Neural progenitor cell (in vitro differentiated cells): ENCODE measurements around the gene CAMKMT. TPM values are rescaled to one million over a fixed set of nuclear protein-coding genes. Genes with fewer than 3 reads are reported as not detected.

Experiments
- DNase-seq: peaks from one replicate; pipeline ENCODE4 v3.0.0-alpha.2; 2016; ENCODE audit warnings: low spot score
- H2AFZ ChIP-seq: fragments of 200-600 bp; sonication (generic); replicated peaks from 2 replicates; pipeline ENCODE4 v1.6.1; 2016; ENCODE audit warnings: antibody characterized with exemption
- H3F3A ChIP-seq: fragments of 200-600 bp; sonication (generic); 2 replicates; pipeline ENCODE4 v1.6.1; 2016; ENCODE audit warnings: antibody characterized with exemption, low read depth
- H3K27ac ChIP-seq: fragments of 200-600 bp; sonication (generic); 2 replicates; pipeline ENCODE4 v1.5.1; 2016; ENCODE audit warnings: mild to moderate bottlenecking
- H3K27me3 ChIP-seq: fragments of 200-600 bp; sonication (generic); 2 replicates; pipeline ENCODE4 v1.6.1; 2016; ENCODE audit warnings: mild to moderate bottlenecking, moderate library complexity
- H3K36me3 ChIP-seq: fragments of 200-600 bp; sonication (generic); 2 replicates; pipeline ENCODE4 v1.5.1; 2016
- H3K4me1 ChIP-seq: fragments of 200-600 bp; sonication (generic); 2 replicates; pipeline ENCODE4 v1.6.1; 2016; ENCODE audit warnings: mixed run types
- H3K4me2 ChIP-seq: fragments of 200-600 bp; sonication (generic); 2 replicates; pipeline ENCODE4 v1.6.1; 2016
- H3K4me3 ChIP-seq: fragments of 200-600 bp; sonication (generic); 2 replicates; pipeline ENCODE4 v1.5.1; 2016
- H3K79me2 ChIP-seq: fragments of 200-600 bp; sonication (generic); 2 replicates; pipeline ENCODE4 v1.6.1; 2016; ENCODE audit warnings: low read depth
- H3K9ac ChIP-seq: fragments of 200-600 bp; sonication (generic); 2 replicates; pipeline ENCODE4 v1.6.1; 2016
- H3K9me3 ChIP-seq: fragments of 200-600 bp; sonication (generic); 2 replicates; pipeline ENCODE4 v1.5.1; 2016; ENCODE audit warnings: low read depth
- H4K20me1 ChIP-seq: fragments of 200-600 bp; sonication (generic); 2 replicates; pipeline ENCODE4 v1.6.1; 2016; ENCODE audit warnings: low read depth
- H3K27ac Mint-ChIP-seq: 3 replicates; pipeline ENCODE4 v1.8.0; 2021; ENCODE audit warnings: mixed read lengths
- H3K27me3 Mint-ChIP-seq: 2 replicates; pipeline ENCODE4 v1.8.0; 2022; ENCODE audit warnings: low read depth, mild to moderate bottlenecking, inconsistent platforms, moderate library complexity, mixed read lengths; ENCODE audit not compliant: insufficient read depth
- H3K36me3 Mint-ChIP-seq: 3 replicates; pipeline ENCODE4 v1.8.0; 2021; ENCODE audit warnings: mixed read lengths
- H3K4me1 Mint-ChIP-seq: 3 replicates; pipeline ENCODE4 v1.8.0; 2021; ENCODE audit warnings: mixed read lengths
- H3K4me3 Mint-ChIP-seq: 3 replicates; pipeline ENCODE4 v1.8.0; 2021; ENCODE audit warnings: mild to moderate bottlenecking, moderate library complexity, mixed read lengths
- H3K9me3 Mint-ChIP-seq: 3 replicates; pipeline ENCODE4 v1.8.0; 2020; ENCODE audit warnings: mixed read lengths
- EZH2 ChIP-seq: fragments of 200-600 bp; sonication (generic); IDR thresholded peaks from 2 replicates; pipeline ENCODE4 v1.6.1; 2017; ENCODE audit warnings: antibody characterized with exemption, mild to moderate bottlenecking, moderate library complexity
- EZH2phosphoT487 ChIP-seq: fragments of 200-600 bp; sonication (generic); IDR thresholded peaks from 2 replicates; pipeline ENCODE4 v1.6.1; 2017; ENCODE audit warnings: antibody characterized with exemption
- total RNA-seq: library from RNA; depleted of rRNA; stranded (reverse); fragments of >200 nt; gene quantifications from 2 replicates; pipeline ENCODE4 v1.2.3, GENCODE V29; 2015; ENCODE audit warnings: low replicate concordance
- TF ChIP-seq, protein P1 (sequence below): fragments of 200-600 bp; sonication (generic); IDR thresholded peaks from 2 replicates; pipeline ENCODE4 v1.5.1; 2017; ENCODE audit warnings: antibody characterized with exemption, mild to moderate bottlenecking

The CAMKMT gene
- total RNA-seq, 1 donor from 2014 or later: 28.5 TPM

DNA sequence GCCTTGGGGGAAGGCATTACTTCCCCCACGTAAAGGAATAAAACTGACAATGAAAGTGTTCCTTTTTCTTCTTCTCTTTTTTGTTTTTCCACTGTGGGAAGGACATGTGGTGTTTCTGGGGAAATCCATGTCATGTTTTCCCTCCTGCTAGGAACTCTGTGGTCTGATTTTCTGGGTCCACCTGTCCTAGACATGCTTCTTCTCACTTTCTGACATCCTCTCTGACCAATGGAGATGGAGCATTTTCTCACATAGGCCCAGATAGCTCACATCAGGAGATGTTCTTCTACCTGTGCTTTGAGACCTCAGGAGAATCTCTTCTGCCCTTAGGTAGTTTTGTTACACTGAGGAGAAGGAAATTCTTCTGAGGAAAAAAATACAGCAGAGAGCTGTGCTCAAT is 327.8 kb downstream of the CAMKMT start:
- H3F3A ChIP-seq: no peaks in the 10 kb centered on the region
- peaks cover 12% of the 10 kb centered on the region for H3K4me1 ChIP-seq
- H3K79me2 ChIP-seq: no peaks in the 10 kb centered on the region
- Mint-ChIP-seq H3K4me1 (no peaks in the 10 kb centered on the region), H3K4me3 (no peak overlapping the region), H3K27me3 (peaks cover 2% of the 10 kb centered on the region), H3K27ac (no peak overlapping the region), H3K9me3 (no peaks in the 10 kb centered on the region), H3K36me3 (no peaks in the 10 kb centered on the region)
- H3K4me2 ChIP-seq: no peak overlapping the region
- no peaks in the 10 kb centered on the region for H3K36me3 ChIP-seq
- no peaks in the 10 kb centered on the region for H3K9me3 ChIP-seq
- H3K9ac ChIP-seq: no peak overlapping the region
- no peak overlapping the region for H3K4me3 ChIP-seq
- TF ChIP-seq EZH2phosphoT487: no peak
- no peaks in the 10 kb centered on the region for H3K27me3 ChIP-seq
- no peak overlapping the region for H2AFZ ChIP-seq
- H3K27ac ChIP-seq: no peak overlapping the region
- H4K20me1 ChIP-seq: no peaks in the 10 kb centered on the region
- DNase-seq: no peak

DNA sequence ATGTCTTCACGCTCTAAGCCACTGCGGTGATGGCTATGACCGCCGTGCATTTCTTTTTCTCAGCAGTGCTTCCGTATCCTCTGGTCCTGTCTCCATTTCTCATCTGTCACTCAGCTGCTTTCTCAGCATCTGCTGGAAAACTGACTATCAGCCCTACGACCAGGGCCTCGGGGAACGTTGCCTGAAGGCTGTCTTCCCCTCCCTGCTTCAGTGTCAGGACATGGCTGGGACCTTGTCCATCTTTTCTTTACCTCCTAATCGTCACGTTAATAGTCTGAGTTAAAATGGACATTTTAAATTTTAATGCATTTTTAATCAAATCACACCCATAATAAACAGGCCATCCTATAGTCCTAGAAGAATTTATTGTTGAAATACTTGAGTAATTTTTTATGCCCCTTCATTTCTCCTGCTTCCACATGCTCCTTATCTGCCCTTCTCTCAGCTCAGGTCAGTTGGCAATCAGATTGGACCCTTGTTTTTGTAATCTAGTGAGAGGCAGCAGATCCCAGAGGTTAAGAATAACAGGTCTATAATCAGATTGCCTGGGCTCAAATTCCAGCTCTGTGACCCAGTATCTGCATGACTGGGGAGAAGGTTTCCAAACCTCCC is 329.5 kb downstream of the CAMKMT start:
- no peak for DNase-seq

DNA sequence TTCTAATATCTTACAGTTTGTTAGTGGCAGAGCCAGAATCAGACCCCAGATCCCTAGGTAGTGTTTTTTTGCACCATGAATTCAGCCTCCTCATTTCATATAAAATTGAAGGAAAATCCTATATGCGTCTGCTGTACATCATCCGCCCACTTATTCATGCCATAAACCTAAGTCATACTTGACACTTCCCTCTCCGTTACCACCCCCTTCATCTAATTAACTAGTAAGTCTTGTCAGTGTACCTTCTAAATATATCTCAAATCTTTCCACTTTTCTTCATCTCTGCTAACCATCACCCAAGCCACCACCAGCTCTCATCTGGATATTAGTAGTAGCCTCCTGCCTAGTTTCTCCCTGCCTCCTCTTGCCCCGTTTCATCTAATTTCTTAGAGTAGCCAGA is 331.1 kb downstream of the CAMKMT start:
- H3K27ac Mint-ChIP-seq: no peak overlapping the region
- Histone ChIP-seq H4K20me1 (no peaks in the 10 kb centered on the region), H3K36me3 (no peaks in the 10 kb centered on the region), H3K4me3 (no peak overlapping the region), H2AFZ (no peak overlapping the region), H3K4me1 (peaks cover 14% of the 10 kb centered on the region), H3K4me2 (no peak overlapping the region), H3K79me2 (no peaks in the 10 kb centered on the region), H3K9ac (no peak overlapping the region), H3K27ac (no peak overlapping the region), H3K9me3 (no peaks in the 10 kb centered on the region), H3K27me3 (no peaks in the 10 kb centered on the region), H3F3A (no peaks in the 10 kb centered on the region)
- peaks cover 2% of the 10 kb centered on the region for H3K27me3 Mint-ChIP-seq
- TF ChIP-seq EZH2phosphoT487: no peak
- TF ChIP-seq EZH2: no peak
- TF ChIP-seq, protein P1, sequence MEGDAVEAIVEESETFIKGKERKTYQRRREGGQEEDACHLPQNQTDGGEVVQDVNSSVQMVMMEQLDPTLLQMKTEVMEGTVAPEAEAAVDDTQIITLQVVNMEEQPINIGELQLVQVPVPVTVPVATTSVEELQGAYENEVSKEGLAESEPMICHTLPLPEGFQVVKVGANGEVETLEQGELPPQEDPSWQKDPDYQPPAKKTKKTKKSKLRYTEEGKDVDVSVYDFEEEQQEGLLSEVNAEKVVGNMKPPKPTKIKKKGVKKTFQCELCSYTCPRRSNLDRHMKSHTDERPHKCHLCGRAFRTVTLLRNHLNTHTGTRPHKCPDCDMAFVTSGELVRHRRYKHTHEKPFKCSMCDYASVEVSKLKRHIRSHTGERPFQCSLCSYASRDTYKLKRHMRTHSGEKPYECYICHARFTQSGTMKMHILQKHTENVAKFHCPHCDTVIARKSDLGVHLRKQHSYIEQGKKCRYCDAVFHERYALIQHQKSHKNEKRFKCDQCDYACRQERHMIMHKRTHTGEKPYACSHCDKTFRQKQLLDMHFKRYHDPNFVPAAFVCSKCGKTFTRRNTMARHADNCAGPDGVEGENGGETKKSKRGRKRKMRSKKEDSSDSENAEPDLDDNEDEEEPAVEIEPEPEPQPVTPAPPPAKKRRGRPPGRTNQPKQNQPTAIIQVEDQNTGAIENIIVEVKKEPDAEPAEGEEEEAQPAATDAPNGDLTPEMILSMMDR: no peak
- no peak overlapping the region for H3K4me3 Mint-ChIP-seq
- H3K9me3 Mint-ChIP-seq: no peaks in the 10 kb centered on the region
- no peak for DNase-seq
- no peaks in the 10 kb centered on the region for H3K36me3 Mint-ChIP-seq
- H3K4me1 Mint-ChIP-seq: no peaks in the 10 kb centered on the region

More for the DNA sequence above, 329.5 kb downstream of the CAMKMT start:
- H3K9me3 ChIP-seq: no peaks in the 10 kb centered on the region
- no peaks in the 10 kb centered on the region for H3K9me3 Mint-ChIP-seq
- H4K20me1 ChIP-seq: no peaks in the 10 kb centered on the region
- no peak for TF ChIP-seq EZH2
- no peak for TF ChIP-seq EZH2phosphoT487
- TF ChIP-seq, protein P1: no peak
- peaks cover 2% of the 10 kb centered on the region for H3K27me3 Mint-ChIP-seq
- peaks cover 7% of the 10 kb centered on the region for H3K4me1 ChIP-seq
- no peaks in the 10 kb centered on the region for H3K36me3 Mint-ChIP-seq
- no peak overlapping the region for H3K4me3 Mint-ChIP-seq
- H3K9ac ChIP-seq: no peak overlapping the region
- H3K36me3 ChIP-seq: no peaks in the 10 kb centered on the region
- H3F3A ChIP-seq: no peaks in the 10 kb centered on the region
- H3K4me3 ChIP-seq: no peak overlapping the region
- H3K27ac Mint-ChIP-seq: no peak overlapping the region
- H3K4me2 ChIP-seq: no peak overlapping the region
- no peak overlapping the region for H2AFZ ChIP-seq
- no peaks in the 10 kb centered on the region for H3K27me3 ChIP-seq
- H3K79me2 ChIP-seq: no peaks in the 10 kb centered on the region
- no peak overlapping the region for H3K27ac ChIP-seq
- no peaks in the 10 kb centered on the region for H3K4me1 Mint-ChIP-seq

DNA sequence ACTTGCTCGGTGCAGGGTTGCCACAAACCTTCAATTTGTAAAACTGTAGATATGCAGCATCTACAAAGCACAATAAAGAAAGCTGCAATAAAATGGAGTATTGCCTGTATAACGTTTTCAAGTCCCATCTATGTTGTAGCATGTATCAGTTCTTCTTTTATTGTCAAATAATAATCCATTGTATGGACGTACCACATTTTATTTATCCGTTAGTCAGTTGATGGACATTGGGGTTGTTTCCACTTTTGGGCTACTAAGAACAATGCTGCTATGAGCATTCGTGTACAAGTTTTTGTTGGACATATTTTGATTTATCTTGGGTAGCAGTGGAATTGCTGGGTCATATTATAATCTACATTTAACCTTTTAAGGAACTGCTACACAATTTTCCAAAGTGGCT is 339.1 kb downstream of the CAMKMT start:
- peaks cover 28% of the 10 kb centered on the region for H3F3A ChIP-seq
- Mint-ChIP-seq H3K27ac (no peak overlapping the region), H3K4me1 (peaks cover 15% of the 10 kb centered on the region), H3K4me3 (no peak overlapping the region), H3K9me3 (no peaks in the 10 kb centered on the region), H3K27me3 (peaks cover 9% of the 10 kb centered on the region), H3K36me3 (peaks cover 2% of the 10 kb centered on the region)
- peaks cover 3% of the 10 kb centered on the region for H3K79me2 ChIP-seq
- no peaks in the 10 kb centered on the region for H3K9me3 ChIP-seq
- TF ChIP-seq EZH2phosphoT487: no peak
- TF ChIP-seq EZH2: no peak
- no peak overlapping the region for H3K9ac ChIP-seq
- H3K4me2 ChIP-seq: no peak overlapping the region
- DNase-seq: no peak
- peaks cover 29% of the 10 kb centered on the region for H3K4me1 ChIP-seq
- no peak overlapping the region for H3K27ac ChIP-seq
- H4K20me1 ChIP-seq: no peaks in the 10 kb centered on the region
- H3K27me3 ChIP-seq: no peaks in the 10 kb centered on the region
- H3K4me3 ChIP-seq: no peak overlapping the region
- no peaks in the 10 kb centered on the region for H3K36me3 ChIP-seq
- no peak overlapping the region for H2AFZ ChIP-seq
